SK-N-SH (cell line): ENCODE data around the gene ZNF845. TPM values are rescaled to one million over a fixed set of nuclear protein-coding genes. Genes with fewer than 3 reads are reported as not detected.

Experiments
- CTCF ChIA-PET: fragments of 300-600, 350-600 bp; formaldehyde crosslinking; extraction: SDS; loops from one replicate; lab custom pipeline; 2021; lab: Yijun Ruan, JAX
- POLR2A ChIA-PET: fragments of 350-600 bp; sonication (Branson Sonifier 250); formaldehyde crosslinking; extraction: SDS; loops from one replicate; lab custom pipeline; 2020; ENCODE audit warnings: antibody characterized with exemption, inconsistent platforms; lab: Yijun Ruan, JAX
- DNase-seq: peaks from one replicate; pipeline ENCODE4 v3.0.0; 2012
- H2AFZ ChIP-seq: fragments of 200-600 bp; sonication (generic); 2 replicates; pipeline ENCODE4 v1.8.1; 2016; ENCODE audit warnings: antibody characterized with exemption, mild to moderate bottlenecking, low read depth
- H3F3A ChIP-seq: fragments of 200-600 bp; sonication (generic); replicated peaks from 2 replicates; pipeline ENCODE3; 2016; ENCODE audit warnings: antibody characterized with exemption, mild to moderate bottlenecking; ENCODE audit not compliant: insufficient read depth
- H3K27ac ChIP-seq, 2 experiments: fragments of 200-500 bp in 1 of 2; fragments of 200-600 bp in 1 of 2; sonication (Bioruptor generic) in 1 of 2; sonication (generic), shearing (Covaris generic) in 1 of 2; 2 replicates each; pipeline versions ENCODE4 v1.5.1 to v1.6.1; 2014 to 2016; ENCODE audit warnings: low read depth in 2 of 2, inconsistent platforms in 1 of 2, low read length in 1 of 2, mild to moderate bottlenecking in 1 of 2, mixed read lengths in 1 of 2
- H3K27me3 ChIP-seq: fragments of 200-600 bp; sonication (generic), shearing (Covaris generic); 2 replicates; pipeline ENCODE4 v1.6.1; 2016; ENCODE audit warnings: mixed run types; ENCODE audit not compliant: insufficient read depth
- H3K36me3 ChIP-seq, 2 experiments: fragments of 200-500 bp in 1 of 2; fragments of 200-600 bp in 1 of 2; sonication (Bioruptor generic) in 1 of 2; sonication (generic) in 1 of 2; replicated peaks in 1 of 2; 2 replicates each; pipeline versions ENCODE3 to v1.5.1; 2014 to 2016; ENCODE audit warnings: low read length in 1 of 2, mild to moderate bottlenecking in 1 of 2; ENCODE audit not compliant: insufficient read depth in 2 of 2, control insufficient read depth in 1 of 2
- H3K4me1 ChIP-seq, 2 experiments: fragments of 200-500 bp in 1 of 2; fragments of 200-600 bp in 1 of 2; sonication (Bioruptor generic) in 1 of 2; sonication (generic), shearing (Covaris generic) in 1 of 2; 2 replicates each; pipeline versions ENCODE4 v1.5.1 to v1.6.1; 2014 to 2016; ENCODE audit warnings: low read depth in 1 of 2, low read length in 1 of 2, mixed run types in 1 of 2; ENCODE audit not compliant: insufficient read depth in 2 of 2, control insufficient read depth in 1 of 2
- H3K4me2 ChIP-seq: fragments of 200-600 bp; sonication (generic), shearing (Covaris generic); 2 replicates; pipeline ENCODE4 v1.6.1; 2017; ENCODE audit warnings: mixed run types
- H3K4me3 ChIP-seq, 2 experiments: fragments of 200-500 bp in 1 of 2; fragments of 200-600 bp in 1 of 2; sonication (Bioruptor generic) in 1 of 2; sonication (generic), shearing (Covaris generic) in 1 of 2; 2 replicates each; pipeline versions ENCODE4 v1.5.1 to v1.8.1; 2014 to 2016; ENCODE audit warnings: low read depth in 2 of 2, inconsistent platforms in 1 of 2, low read length in 1 of 2, mild to moderate bottlenecking in 1 of 2, mixed read lengths in 1 of 2, moderate library complexity in 1 of 2
- H3K79me2 ChIP-seq: fragments of 200-600 bp; sonication (generic); 2 replicates; pipeline ENCODE4 v1.8.1; 2017; ENCODE audit warnings: mild to moderate bottlenecking; ENCODE audit not compliant: insufficient read depth
- H3K9ac ChIP-seq: fragments of 200-600 bp; sonication (generic); 2 replicates; pipeline ENCODE4 v1.6.1; 2017; ENCODE audit warnings: mixed run types
- H3K9me2 ChIP-seq: fragments of 200-600 bp; sonication (generic); 2 replicates; pipeline ENCODE4 v1.6.1; 2017; ENCODE audit warnings: mixed run types
- H3K9me3 ChIP-seq: fragments of 200-600 bp; sonication (generic); 2 replicates; pipeline ENCODE4 v1.6.1; 2017; ENCODE audit warnings: mixed run types, mild to moderate bottlenecking, moderate library complexity
- H4K20me1 ChIP-seq: fragments of 200-600 bp; sonication (generic); 2 replicates; pipeline ENCODE4 v1.6.1; 2017; ENCODE audit warnings: mild to moderate bottlenecking, mixed run types; ENCODE audit not compliant: insufficient read depth
- EP300 ChIP-seq, 2 experiments: IDR thresholded peaks; 2 replicates each; pipeline versions ENCODE4 v1.4.0 to v1.6.1; 2012; ENCODE audit warnings: borderline replicate concordance in 1 of 2, low read depth in 1 of 2, low read length in 1 of 2
- EZH2phosphoT487 ChIP-seq: fragments of 200-600 bp; sonication (generic); IDR thresholded peaks from 2 replicates; pipeline ENCODE4 v1.6.1; 2017; ENCODE audit warnings: low read depth, mixed run types, mild to moderate bottlenecking, antibody characterized with exemption, moderate library complexity, borderline replicate concordance
- FOSL2 ChIP-seq: IDR thresholded peaks from 2 replicates; pipeline ENCODE4 v1.4.0; 2012; ENCODE audit warnings: low read depth, mild to moderate bottlenecking, moderate library complexity, borderline replicate concordance
- FOXJ3 ChIP-seq: sonication (generic); formaldehyde crosslinking; IDR thresholded peaks from 2 replicates; pipeline ENCODE4 v1.5.1; 2020; ENCODE audit warnings: mild to moderate bottlenecking, missing genetic modification reagents
- FOXM1 ChIP-seq: IDR thresholded peaks from 2 replicates; pipeline ENCODE4 v1.4.0; 2012; ENCODE audit warnings: low read depth, mild to moderate bottlenecking
- GATA2 ChIP-seq: sonication (generic); formaldehyde crosslinking; IDR thresholded peaks from 2 replicates; pipeline ENCODE4 v1.5.0; 2020; ENCODE audit warnings: mild to moderate bottlenecking, missing genetic modification reagents
- MEF2A ChIP-seq: IDR thresholded peaks from 2 replicates; pipeline ENCODE4 v1.4.0; 2012; ENCODE audit warnings: low read depth, borderline replicate concordance
- MXI1 ChIP-seq: IDR thresholded peaks from 2 replicates; pipeline ENCODE4 v1.6.1; 2012; ENCODE audit warnings: mild to moderate bottlenecking, low read depth, low read length, improper control_type of control experiment
- NFIC ChIP-seq: IDR thresholded peaks from 2 replicates; pipeline ENCODE4 v1.4.0; 2012; ENCODE audit warnings: borderline replicate concordance
- POLR2AphosphoS5 ChIP-seq: IDR thresholded peaks from 2 replicates; pipeline ENCODE4 v1.6.1; 2012; ENCODE audit warnings: low read depth, low read length
- RAD21 ChIP-seq: IDR thresholded peaks from 2 replicates; pipeline ENCODE4 v1.6.1; 2012; ENCODE audit warnings: mild to moderate bottlenecking, low read length
- RCOR1 ChIP-seq: fragments of 150-350 bp; IDR thresholded peaks from 2 replicates; pipeline ENCODE4 v1.6.1; 2017; ENCODE audit warnings: antibody characterized with exemption, low read length
- RFX5 ChIP-seq: IDR thresholded peaks from 2 replicates; pipeline ENCODE4 v1.6.1; 2012; ENCODE audit warnings: mild to moderate bottlenecking, improper control_type of control experiment, low read length
- RXRA ChIP-seq: IDR thresholded peaks from 2 replicates; pipeline ENCODE4 v1.4.0; 2012; ENCODE audit warnings: low read depth, mild to moderate bottlenecking, borderline replicate concordance
- SIN3A ChIP-seq: IDR thresholded peaks from 2 replicates; pipeline ENCODE4 v1.6.1; 2012; ENCODE audit warnings: low read depth, mild to moderate bottlenecking, low read length, moderate library complexity, borderline replicate concordance
- TEAD4 ChIP-seq: IDR thresholded peaks from 2 replicates; pipeline ENCODE4 v1.4.0; 2012; ENCODE audit warnings: mild to moderate bottlenecking, borderline replicate concordance; ENCODE audit not compliant: insufficient read depth
- WGBS: methylation state at CpG from one replicate; pipeline ENCODE4 v1.1.6; 2017; ENCODE audit warnings: low lambda C conversion rate; 5-methylcytosine and 5-hydroxymethylcytosine counted together
- polyA plus RNA-seq, 3 experiments: library from polyadenylated mRNA; depleted of rRNA; stranded (reverse); fragments of >200 nt; gene quantifications; 2 replicates each; pipeline ENCODE4 v1.2.3, GENCODE V29; 2012
- TF ChIP-seq, protein P1 (sequence below): fragments of 200-600 bp; sonication (generic); IDR thresholded peaks from 2 replicates; pipeline ENCODE4 v1.6.1; 2017; ENCODE audit warnings: antibody characterized with exemption, mild to moderate bottlenecking, moderate library complexity
- TF ChIP-seq, protein P2 (sequence below): IDR thresholded peaks from 2 replicates; pipeline ENCODE4 v1.4.0; 2012; ENCODE audit warnings: low read depth
- TF ChIP-seq, protein P3 (sequence below): IDR thresholded peaks from 2 replicates; pipeline ENCODE4 v1.6.1; 2012; ENCODE audit warnings: mild to moderate bottlenecking, low read depth, low read length, moderate library complexity
- TF ChIP-seq, protein P4 (sequence below): fragments of 150-350 bp; IDR thresholded peaks from 2 replicates; pipeline ENCODE4 v1.6.1; 2016; ENCODE audit warnings: mild to moderate bottlenecking, low read depth, low read length

Gene ZNF845
- polyA plus RNA-seq, 1 of the 3 experiments (the other 2 are of a cell fraction) = 0.77 TPM

DNA sequence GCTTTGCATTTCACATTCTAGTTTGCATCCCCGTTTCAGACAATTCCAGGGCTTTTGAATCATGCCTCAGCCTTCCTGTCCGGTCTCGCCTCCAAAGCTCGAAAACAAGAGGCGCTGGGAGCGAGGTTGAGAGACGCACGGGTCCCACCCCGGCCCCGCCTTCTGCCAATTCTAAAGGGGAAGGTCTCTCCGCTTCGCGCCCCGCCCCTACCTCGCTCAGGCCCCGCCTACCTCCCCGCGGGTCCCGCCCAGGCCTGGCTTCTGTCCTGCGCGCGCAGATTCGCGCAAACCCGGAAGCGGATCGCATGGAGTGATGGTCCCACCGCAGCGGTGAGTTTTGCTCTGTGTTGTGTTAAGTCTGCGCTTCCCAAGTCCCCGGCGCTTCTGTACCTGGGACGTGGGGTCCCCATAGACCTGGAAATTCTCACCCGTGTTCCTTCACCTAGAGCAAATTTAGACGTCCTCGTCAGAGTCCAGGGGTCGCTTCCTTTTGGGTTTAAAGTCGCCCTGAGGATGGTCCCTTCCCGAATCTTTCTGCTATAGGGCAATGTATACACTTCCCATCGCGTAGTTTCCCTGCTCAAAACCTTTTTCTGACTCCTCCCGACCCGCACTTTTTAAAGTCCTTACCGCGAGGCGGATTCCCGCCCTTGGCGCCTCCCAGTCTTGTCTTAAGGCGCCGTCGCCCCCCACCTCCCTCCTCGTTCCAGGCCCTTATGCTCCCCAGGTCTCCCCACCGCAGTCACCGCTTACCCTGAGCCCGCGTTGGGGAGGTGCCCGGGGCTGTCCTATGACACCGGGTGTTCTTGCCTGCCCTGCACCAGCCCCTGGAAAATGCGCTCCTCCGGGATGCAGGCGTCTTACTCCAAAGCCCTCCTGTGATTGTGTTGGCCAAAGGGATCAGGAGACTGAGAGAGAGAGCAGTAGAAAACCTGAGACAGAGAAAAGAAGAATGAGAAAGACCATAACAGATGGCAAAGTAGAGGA lies at the start of gene ZNF845 (continued):
- TF ChIP-seq, protein P1, sequence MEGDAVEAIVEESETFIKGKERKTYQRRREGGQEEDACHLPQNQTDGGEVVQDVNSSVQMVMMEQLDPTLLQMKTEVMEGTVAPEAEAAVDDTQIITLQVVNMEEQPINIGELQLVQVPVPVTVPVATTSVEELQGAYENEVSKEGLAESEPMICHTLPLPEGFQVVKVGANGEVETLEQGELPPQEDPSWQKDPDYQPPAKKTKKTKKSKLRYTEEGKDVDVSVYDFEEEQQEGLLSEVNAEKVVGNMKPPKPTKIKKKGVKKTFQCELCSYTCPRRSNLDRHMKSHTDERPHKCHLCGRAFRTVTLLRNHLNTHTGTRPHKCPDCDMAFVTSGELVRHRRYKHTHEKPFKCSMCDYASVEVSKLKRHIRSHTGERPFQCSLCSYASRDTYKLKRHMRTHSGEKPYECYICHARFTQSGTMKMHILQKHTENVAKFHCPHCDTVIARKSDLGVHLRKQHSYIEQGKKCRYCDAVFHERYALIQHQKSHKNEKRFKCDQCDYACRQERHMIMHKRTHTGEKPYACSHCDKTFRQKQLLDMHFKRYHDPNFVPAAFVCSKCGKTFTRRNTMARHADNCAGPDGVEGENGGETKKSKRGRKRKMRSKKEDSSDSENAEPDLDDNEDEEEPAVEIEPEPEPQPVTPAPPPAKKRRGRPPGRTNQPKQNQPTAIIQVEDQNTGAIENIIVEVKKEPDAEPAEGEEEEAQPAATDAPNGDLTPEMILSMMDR = no peak
- peak; percentile 60; the same call in 1 of the 2 replicates for TF ChIP-seq MXI1
- TF ChIP-seq EZH2phosphoT487 = no peak

DNA sequence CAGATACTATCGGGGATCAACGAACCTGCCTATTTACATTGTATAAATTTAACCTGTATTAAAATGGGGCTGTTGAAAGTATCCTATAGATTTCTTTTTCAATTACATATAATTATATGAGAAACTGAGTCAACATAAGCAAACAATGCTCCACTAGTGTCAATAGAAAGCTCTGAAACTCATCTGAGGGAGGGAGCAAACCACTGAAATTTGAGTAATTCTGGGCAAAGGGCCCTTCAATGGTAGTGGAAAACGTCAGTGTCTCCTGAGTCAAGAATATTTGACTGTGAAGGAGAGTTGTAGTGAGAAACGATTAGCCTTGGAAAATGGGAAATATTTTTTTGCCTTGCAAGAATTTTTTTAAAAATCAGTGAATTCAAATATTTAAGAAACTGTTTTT lies 48.5 kb upstream of the ZNF845 start:
- 7% methylated on average over 4 of the region's 4 CpGs for WGBS
- H3K27ac ChIP-seq = no peak overlapping the region
- H3K4me1 ChIP-seq = no peaks in the 10 kb centered on the region
- ChIA-PET POLR2A (no interaction called here), CTCF (interaction anchor here (1.0 kb wide), 1 partner anchor 121 kb away, joined by 4 read pairs; no protein-coding TSS in a partner anchor)
- no peak overlapping the region for H3K9ac ChIP-seq
- H3K9me3 ChIP-seq = no peaks in the 10 kb centered on the region; the same call in 1 of the 2 replicates
- no peaks in the 10 kb centered on the region for H3K79me2 ChIP-seq
- H3K36me3 ChIP-seq = no peaks in the 10 kb centered on the region
- no peak for DNase-seq
- H4K20me1 ChIP-seq = no peaks in the 10 kb centered on the region
- no peak overlapping the region for H3K4me2 ChIP-seq
- TF ChIP-seq, protein P2, sequence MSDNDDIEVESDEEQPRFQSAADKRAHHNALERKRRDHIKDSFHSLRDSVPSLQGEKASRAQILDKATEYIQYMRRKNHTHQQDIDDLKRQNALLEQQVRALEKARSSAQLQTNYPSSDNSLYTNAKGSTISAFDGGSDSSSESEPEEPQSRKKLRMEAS = no peak
- TF ChIP-seq SIN3A (no peak), FOXM1 (no peak), MEF2A (no peak), RFX5 (no peak), NFIC (no peak), FOSL2 (no peak), EP300 (IDR thresholded peaks at IDR 0.05; ENCODE audit: borderline replicate concordance in 1 of 2, low read depth in 1 of 2, low read length in 1 of 2) (no peak), RXRA (no peak), EZH2phosphoT487 (no peak), RAD21 (no peak), GATA2 (CRISPR knock-in tag) (no peak), TEAD4 (no peak), FOXJ3 (CRISPR knock-in tag) (no peak), MXI1 (no peak), POLR2AphosphoS5 (no peak), RCOR1 (no peak)
- TF ChIP-seq, protein P3, sequence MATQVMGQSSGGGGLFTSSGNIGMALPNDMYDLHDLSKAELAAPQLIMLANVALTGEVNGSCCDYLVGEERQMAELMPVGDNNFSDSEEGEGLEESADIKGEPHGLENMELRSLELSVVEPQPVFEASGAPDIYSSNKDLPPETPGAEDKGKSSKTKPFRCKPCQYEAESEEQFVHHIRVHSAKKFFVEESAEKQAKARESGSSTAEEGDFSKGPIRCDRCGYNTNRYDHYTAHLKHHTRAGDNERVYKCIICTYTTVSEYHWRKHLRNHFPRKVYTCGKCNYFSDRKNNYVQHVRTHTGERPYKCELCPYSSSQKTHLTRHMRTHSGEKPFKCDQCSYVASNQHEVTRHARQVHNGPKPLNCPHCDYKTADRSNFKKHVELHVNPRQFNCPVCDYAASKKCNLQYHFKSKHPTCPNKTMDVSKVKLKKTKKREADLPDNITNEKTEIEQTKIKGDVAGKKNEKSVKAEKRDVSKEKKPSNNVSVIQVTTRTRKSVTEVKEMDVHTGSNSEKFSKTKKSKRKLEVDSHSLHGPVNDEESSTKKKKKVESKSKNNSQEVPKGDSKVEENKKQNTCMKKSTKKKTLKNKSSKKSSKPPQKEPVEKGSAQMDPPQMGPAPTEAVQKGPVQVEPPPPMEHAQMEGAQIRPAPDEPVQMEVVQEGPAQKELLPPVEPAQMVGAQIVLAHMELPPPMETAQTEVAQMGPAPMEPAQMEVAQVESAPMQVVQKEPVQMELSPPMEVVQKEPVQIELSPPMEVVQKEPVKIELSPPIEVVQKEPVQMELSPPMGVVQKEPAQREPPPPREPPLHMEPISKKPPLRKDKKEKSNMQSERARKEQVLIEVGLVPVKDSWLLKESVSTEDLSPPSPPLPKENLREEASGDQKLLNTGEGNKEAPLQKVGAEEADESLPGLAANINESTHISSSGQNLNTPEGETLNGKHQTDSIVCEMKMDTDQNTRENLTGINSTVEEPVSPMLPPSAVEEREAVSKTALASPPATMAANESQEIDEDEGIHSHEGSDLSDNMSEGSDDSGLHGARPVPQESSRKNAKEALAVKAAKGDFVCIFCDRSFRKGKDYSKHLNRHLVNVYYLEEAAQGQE = no peak
- TF ChIP-seq, protein P4, sequence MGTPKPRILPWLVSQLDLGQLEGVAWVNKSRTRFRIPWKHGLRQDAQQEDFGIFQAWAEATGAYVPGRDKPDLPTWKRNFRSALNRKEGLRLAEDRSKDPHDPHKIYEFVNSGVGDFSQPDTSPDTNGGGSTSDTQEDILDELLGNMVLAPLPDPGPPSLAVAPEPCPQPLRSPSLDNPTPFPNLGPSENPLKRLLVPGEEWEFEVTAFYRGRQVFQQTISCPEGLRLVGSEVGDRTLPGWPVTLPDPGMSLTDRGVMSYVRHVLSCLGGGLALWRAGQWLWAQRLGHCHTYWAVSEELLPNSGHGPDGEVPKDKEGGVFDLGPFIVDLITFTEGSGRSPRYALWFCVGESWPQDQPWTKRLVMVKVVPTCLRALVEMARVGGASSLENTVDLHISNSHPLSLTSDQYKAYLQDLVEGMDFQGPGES = no peak
- H3K4me3 ChIP-seq = no peak overlapping the region
- no peaks in the 10 kb centered on the region for H3K9me2 ChIP-seq
- H3K27me3 ChIP-seq = no peaks in the 10 kb centered on the region
- no peaks in the 10 kb centered on the region for H3F3A ChIP-seq
- H2AFZ ChIP-seq = no peak overlapping the region
